ENCODE results near the gene CAPN8. TPM values are rescaled to one million over a fixed set of nuclear protein-coding genes. Genes with fewer than 3 reads are reported as not detected.

Gene CAPN8
- total RNA-seq, 2 experiments from 2014 or later = not detected

DNA sequence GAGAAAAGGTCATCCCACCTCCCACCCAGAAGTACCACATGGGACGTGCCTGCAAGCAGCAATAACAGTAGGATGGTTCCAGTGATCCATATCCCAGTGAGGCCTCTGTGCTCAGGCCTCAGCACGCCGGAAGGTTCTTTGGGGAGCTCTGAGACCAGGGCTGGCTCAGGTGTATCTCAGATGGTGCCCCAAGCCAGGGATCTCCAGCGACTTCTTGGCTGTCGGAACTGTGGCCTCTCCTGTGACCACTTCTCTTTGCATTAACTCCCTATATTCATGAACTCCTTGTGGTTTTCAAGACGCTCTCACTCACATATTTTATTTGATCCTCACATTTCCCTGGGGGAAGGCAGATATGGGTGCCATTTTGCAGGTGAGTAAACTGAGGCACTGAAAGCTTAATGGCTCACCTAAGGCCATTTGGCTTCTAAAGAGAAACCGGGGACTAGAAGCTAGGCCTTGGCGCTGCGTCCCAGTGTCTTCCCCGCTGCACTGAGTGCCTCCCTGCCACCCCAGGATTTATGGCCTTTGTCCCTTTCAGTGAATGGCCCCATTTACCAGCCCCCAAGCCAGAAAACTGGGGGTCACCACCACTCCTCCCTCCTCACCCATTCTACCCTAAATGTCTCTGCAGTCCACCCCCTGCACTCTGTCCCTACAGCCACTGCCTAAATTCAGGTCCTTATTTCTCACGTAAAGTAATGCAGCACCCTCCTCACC, 170.4 kb downstream of the CAPN8 start:
- intact Hi-C loops (cut with micrococcal nuclease) = no loop called here
- Mint-ChIP-seq H3K9me3 (no peaks in the 10 kb centered on the region), H3K4me1 (ENCODE audit: low read depth) (no peaks in the 10 kb centered on the region), H3K4me3 (no peak overlapping the region), H3K27me3 (no peaks in the 10 kb centered on the region), H3K27ac (no peak overlapping the region), H3K36me3 (ENCODE audit: low read depth) (no peaks in the 10 kb centered on the region)
- ChIA-PET CTCF (no interaction called here), POLR2A (no interaction called here)
- ATAC-seq (no peak), DNase-seq (no peak)
- TF ChIP-seq, protein P1, sequence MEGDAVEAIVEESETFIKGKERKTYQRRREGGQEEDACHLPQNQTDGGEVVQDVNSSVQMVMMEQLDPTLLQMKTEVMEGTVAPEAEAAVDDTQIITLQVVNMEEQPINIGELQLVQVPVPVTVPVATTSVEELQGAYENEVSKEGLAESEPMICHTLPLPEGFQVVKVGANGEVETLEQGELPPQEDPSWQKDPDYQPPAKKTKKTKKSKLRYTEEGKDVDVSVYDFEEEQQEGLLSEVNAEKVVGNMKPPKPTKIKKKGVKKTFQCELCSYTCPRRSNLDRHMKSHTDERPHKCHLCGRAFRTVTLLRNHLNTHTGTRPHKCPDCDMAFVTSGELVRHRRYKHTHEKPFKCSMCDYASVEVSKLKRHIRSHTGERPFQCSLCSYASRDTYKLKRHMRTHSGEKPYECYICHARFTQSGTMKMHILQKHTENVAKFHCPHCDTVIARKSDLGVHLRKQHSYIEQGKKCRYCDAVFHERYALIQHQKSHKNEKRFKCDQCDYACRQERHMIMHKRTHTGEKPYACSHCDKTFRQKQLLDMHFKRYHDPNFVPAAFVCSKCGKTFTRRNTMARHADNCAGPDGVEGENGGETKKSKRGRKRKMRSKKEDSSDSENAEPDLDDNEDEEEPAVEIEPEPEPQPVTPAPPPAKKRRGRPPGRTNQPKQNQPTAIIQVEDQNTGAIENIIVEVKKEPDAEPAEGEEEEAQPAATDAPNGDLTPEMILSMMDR (IDR thresholded peaks at IDR 0.05) = no peak

GRCh38 chr1:223492044-223492443, 173.5 kb downstream of the CAPN8 start:
- Mint-ChIP-seq H3K27ac (no peak overlapping the region), H3K4me3 (no peak overlapping the region), H3K9me3 (no peaks in the 10 kb centered on the region), H3K36me3 (ENCODE audit: low read depth) (no peaks in the 10 kb centered on the region), H3K27me3 (no peaks in the 10 kb centered on the region), H3K4me1 (ENCODE audit: low read depth) (no peaks in the 10 kb centered on the region)
- TF ChIP-seq, protein P1 (IDR thresholded peaks at IDR 0.05) = no peak
- intact Hi-C loops (cut with micrococcal nuclease) = no loop called here
- ChIA-PET POLR2A (no interaction called here), CTCF (interaction anchor here (1.2 kb wide), 1 partner anchor 40 kb away, joined by 3 read pairs; no protein-coding TSS in a partner anchor)
- no peak for ATAC-seq
- no peak for DNase-seq

Other genes with a start within 250 kb of the CAPN8 start
- 10 to 100 TPM; 31.5 to 33.6 TPM for gene CAPN2, start 46.8 kb upstream of the CAPN8 start, total RNA-seq
- 10 to 100 TPM; 28.3 to 34.5 TPM for gene TP53BP2, start 180.2 kb upstream of the CAPN8 start, total RNA-seq